HG03175 (cell line): ENCODE results near the gene NGLY1.

Experiments used
- ATAC-seq: cut with Tn5 transposase; IDR thresholded peaks from one replicate; pipeline ENCODE4 v1.9.1; 2021; ENCODE audit warnings: mild to moderate bottlenecking, moderate library complexity; ENCODE audit not compliant: unreplicated experiment

Gene NGLY1

GRCh38 chr3:25711090-25711489 lies 72.2 kb downstream of the NGLY1 start:
- ATAC-seq = no peak

GRCh38 chr3:25708036-25708435 lies 75.2 kb downstream of the NGLY1 start:
- no peak for ATAC-seq

- ATAC-seq = no peak
These were observed 75.8 kb downstream of the NGLY1 start for GRCh38 chr3:25707268-25707926.

- ATAC-seq = no peak
These were observed 77.0 kb downstream of the NGLY1 start for GRCh38 chr3:25706213-25706612.

- no peak for ATAC-seq
These were observed 85.7 kb downstream of the NGLY1 start for GRCh38 chr3:25697553-25697952.

GRCh38 chr3:25695731-25696420 lies 87.4 kb downstream of the NGLY1 start:
- no peak for ATAC-seq

GRCh38 chr3:25693238-25693637 lies 90.0 kb downstream of the NGLY1 start:
- ATAC-seq = no peak

- no peak for ATAC-seq
These were observed 90.9 kb downstream of the NGLY1 start for GRCh38 chr3:25692341-25692740.

- ATAC-seq = no peak
These were observed 92.3 kb downstream of the NGLY1 start for GRCh38 chr3:25690768-25691533.

GRCh38 chr3:25689226-25689625 lies 94.0 kb downstream of the NGLY1 start:
- no peak for ATAC-seq

GRCh38 chr3:25687742-25688141 lies 95.5 kb downstream of the NGLY1 start:
- ATAC-seq = no peak

- no peak for ATAC-seq
These were observed 96.5 kb downstream of the NGLY1 start for GRCh38 chr3:25686766-25687165.

GRCh38 chr3:25683882-25684281 lies 99.4 kb downstream of the NGLY1 start:
- no peak for ATAC-seq

- no peak for ATAC-seq
These were observed 99.8 kb downstream of the NGLY1 start for GRCh38 chr3:25683410-25683809.

- ATAC-seq = no peak
These were observed 103.5 kb downstream of the NGLY1 start for GRCh38 chr3:25679642-25680302.

GRCh38 chr3:25679166-25679565 lies 104.1 kb downstream of the NGLY1 start:
- ATAC-seq = no peak

- ATAC-seq = no peak
These were observed 104.7 kb downstream of the NGLY1 start for GRCh38 chr3:25678581-25678980.

GRCh38 chr3:25677121-25677520 lies 106.1 kb downstream of the NGLY1 start:
- no peak for ATAC-seq

- no peak for ATAC-seq
These were observed 108.6 kb downstream of the NGLY1 start for GRCh38 chr3:25674670-25675069.

- ATAC-seq = no peak
These were observed 109.4 kb downstream of the NGLY1 start for GRCh38 chr3:25673738-25674298.
